HG03460 (cell line): ENCODE data around the gene SMIM10.
"Not testable (repeated sequence)": the region's sequence is repeated elsewhere in the genome, so short reads cannot be mapped to it uniquely, and the experiment has no call there.

ENCODE experiments used
- ATAC-seq: cut with Tn5 transposase; IDR thresholded peaks from one replicate; pipeline ENCODE4 v1.9.1; 2021; ENCODE audit not compliant: unreplicated experiment

Gene SMIM10

GRCh38 chrX:135010921-135011320 is 20.1 kb downstream of the SMIM10 start:
- no peak for ATAC-seq

DNA sequence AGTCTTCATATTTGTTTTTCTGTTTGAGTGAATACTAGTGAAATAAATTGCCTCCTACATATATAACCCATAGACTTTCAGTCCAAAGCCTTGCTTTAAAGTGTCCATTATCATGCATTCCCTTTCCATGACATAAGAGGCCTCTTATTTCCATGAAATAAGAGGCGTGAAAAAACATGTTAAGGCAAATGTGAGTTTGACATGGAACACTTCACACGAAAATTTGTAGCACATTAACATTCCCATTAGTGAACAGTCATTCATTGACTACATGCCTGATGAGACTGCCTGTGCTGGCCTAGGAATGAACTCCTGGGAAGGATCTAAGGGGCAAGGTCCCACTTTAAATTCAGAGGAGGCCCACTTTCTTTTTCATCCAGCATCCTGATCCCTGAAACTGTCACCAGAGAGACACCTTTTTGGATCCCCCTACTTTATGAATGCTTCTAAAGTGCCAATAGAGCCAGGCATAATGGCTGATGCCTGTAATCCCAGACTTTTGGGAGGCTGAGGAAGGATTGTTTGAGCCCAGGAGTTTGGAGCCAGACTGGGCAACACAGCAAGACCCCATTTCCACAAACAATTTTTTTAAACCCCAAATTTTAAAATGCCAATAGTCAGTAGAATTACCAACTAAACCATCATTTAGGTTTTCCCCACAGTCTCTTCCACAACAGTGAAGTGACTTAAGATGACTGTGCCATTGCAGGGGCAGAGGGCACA is 24.9 kb downstream of the SMIM10 start:
- ATAC-seq, result no peak

- ATAC-seq, result not testable (repeated sequence)
Measured at GRCh38 chrX:135019890-135020289, 29.1 kb downstream of the SMIM10 start.

- not testable (repeated sequence) for ATAC-seq
Measured at GRCh38 chrX:135023791-135024190, 33.0 kb downstream of the SMIM10 start.

DNA sequence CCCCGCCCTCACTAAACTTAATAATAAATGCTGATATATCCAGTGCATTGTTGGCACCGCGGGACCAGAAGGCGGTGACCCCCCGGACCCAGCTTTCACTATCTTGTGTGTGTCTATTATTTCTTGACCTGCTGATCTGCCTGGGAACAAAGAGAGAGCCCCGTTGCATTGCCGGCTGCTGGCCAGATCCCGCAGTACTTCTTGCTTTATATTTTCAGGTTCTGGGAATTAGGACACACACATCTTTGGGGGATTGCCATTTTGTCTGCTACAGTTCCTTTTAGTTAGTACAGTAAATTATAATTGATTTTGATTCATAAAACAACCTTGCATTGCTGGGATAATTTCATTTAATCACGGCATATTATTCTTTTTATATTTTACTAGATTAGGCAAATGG is 33.7 kb downstream of the SMIM10 start:
- ATAC-seq, result no peak

GRCh38 chrX:135030207-135030963 is 39.6 kb downstream of the SMIM10 start:
- ATAC-seq, result not testable (repeated sequence)

GRCh38 chrX:135041149-135042123 is 50.6 kb downstream of the SMIM10 start:
- not testable (repeated sequence) for ATAC-seq
